Measurements from ENCODE around the gene F12. TPM values are rescaled to one million over a fixed set of nuclear protein-coding genes. Genes with fewer than 3 reads are reported as not detected.

F12 gene
- total RNA-seq, 1 donor from 2014 or later = not detected

DNA sequence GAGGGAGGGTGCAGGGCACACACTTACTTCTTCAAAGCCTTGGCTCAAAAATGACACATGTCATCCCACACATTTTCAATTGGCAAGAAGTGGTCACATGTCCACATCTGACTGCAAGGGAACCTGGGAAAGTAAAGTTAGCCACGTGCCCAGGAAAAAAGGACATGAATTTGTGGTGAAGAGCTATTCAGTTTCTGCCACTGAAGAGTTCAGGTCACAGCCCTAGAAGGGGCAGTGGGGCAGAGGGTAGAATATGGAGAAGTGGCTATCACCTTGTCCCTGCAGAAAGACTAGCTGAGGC is 53.5 kb downstream of the F12 start:
- Histone ChIP-seq H3K36me3 (no peaks in the 10 kb centered on the region), H3K27ac (replicated peaks) (no peak overlapping the region), H3K9me3 (replicated peaks) (no peaks in the 10 kb centered on the region), H3K4me1 (peaks cover 35% of the 10 kb centered on the region), H3K27me3 (ENCODE audit: low read depth) (peaks cover 11% of the 10 kb centered on the region), H3K4me3 (no peak overlapping the region)
- TF ChIP-seq, protein P1, sequence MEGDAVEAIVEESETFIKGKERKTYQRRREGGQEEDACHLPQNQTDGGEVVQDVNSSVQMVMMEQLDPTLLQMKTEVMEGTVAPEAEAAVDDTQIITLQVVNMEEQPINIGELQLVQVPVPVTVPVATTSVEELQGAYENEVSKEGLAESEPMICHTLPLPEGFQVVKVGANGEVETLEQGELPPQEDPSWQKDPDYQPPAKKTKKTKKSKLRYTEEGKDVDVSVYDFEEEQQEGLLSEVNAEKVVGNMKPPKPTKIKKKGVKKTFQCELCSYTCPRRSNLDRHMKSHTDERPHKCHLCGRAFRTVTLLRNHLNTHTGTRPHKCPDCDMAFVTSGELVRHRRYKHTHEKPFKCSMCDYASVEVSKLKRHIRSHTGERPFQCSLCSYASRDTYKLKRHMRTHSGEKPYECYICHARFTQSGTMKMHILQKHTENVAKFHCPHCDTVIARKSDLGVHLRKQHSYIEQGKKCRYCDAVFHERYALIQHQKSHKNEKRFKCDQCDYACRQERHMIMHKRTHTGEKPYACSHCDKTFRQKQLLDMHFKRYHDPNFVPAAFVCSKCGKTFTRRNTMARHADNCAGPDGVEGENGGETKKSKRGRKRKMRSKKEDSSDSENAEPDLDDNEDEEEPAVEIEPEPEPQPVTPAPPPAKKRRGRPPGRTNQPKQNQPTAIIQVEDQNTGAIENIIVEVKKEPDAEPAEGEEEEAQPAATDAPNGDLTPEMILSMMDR (IDR thresholded peaks at IDR 0.05; ENCODE audit: borderline replicate concordance) = no peak
- intact Hi-C loops (cut with micrococcal nuclease) = no loop called here
- DNase-seq = no peak

- Histone ChIP-seq H3K4me1 (peaks cover 40% of the 10 kb centered on the region), H3K9me3 (replicated peaks) (no peaks in the 10 kb centered on the region), H3K27ac (replicated peaks) (no peak overlapping the region), H3K36me3 (no peaks in the 10 kb centered on the region), H3K27me3 (ENCODE audit: low read depth) (peaks cover 11% of the 10 kb centered on the region), H3K4me3 (no peak overlapping the region)
- DNase-seq = no peak
- intact Hi-C loops (cut with micrococcal nuclease) = no loop called here
- TF ChIP-seq, protein P1 (IDR thresholded peaks at IDR 0.05; ENCODE audit: borderline replicate concordance) = no peak
Observed at GRCh38 chr5:177355162-177355867, 54.0 kb downstream of the F12 start.

DNA sequence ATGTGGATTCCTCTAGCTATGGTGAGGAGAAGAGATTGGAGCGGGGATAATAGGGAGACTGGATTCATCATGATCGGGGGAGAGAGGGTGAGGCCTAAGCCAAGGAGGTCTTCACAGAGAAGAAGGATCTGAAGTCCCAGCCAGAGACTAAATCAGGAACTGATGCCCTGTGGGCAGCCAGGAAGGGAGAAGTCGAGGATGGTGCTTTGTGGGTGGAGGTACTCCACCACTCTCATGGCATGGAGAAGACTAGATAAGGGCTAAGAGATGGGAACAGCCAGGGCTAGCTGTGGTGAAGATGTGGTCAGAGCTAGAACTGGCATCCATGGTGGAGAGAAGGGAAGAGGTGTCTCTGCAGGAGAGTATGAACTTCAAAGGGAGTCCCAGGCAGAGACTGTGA is 54.7 kb downstream of the F12 start:
- peaks cover 11% of the 10 kb centered on the region for H3K27me3 ChIP-seq (ENCODE audit: low read depth)
- peaks cover 43% of the 10 kb centered on the region for H3K4me1 ChIP-seq
- intact Hi-C loops (cut with micrococcal nuclease) = no loop called here
- TF ChIP-seq, protein P1 (IDR thresholded peaks at IDR 0.05; ENCODE audit: borderline replicate concordance) = no peak
- no peaks in the 10 kb centered on the region for H3K9me3 ChIP-seq (replicated peaks)
- H3K4me3 ChIP-seq = no peak overlapping the region
- peaks cover 2% of the 10 kb centered on the region for H3K36me3 ChIP-seq
- DNase-seq = no peak
- no peak overlapping the region for H3K27ac ChIP-seq (replicated peaks)

GRCh38 chr5:177354256-177354655 is 55.1 kb downstream of the F12 start:
- H3K4me3 ChIP-seq = no peak overlapping the region
- peaks cover 11% of the 10 kb centered on the region for H3K27me3 ChIP-seq (ENCODE audit: low read depth)
- TF ChIP-seq, protein P1 (IDR thresholded peaks at IDR 0.05; ENCODE audit: borderline replicate concordance) = no peak
- peaks cover 6% of the 10 kb centered on the region for H3K36me3 ChIP-seq
- no peak for DNase-seq
- H3K27ac ChIP-seq (replicated peaks) = no peak overlapping the region
- H3K4me1 ChIP-seq = peaks cover 43% of the 10 kb centered on the region
- H3K9me3 ChIP-seq (replicated peaks) = no peaks in the 10 kb centered on the region
- intact Hi-C loops (cut with micrococcal nuclease) = no loop called here

- Histone ChIP-seq H3K36me3 (peaks cover 12% of the 10 kb centered on the region), H3K27me3 (ENCODE audit: low read depth) (peaks cover 4% of the 10 kb centered on the region), H3K27ac (replicated peaks) (no peak overlapping the region), H3K4me3 (no peak overlapping the region), H3K9me3 (replicated peaks) (no peaks in the 10 kb centered on the region), H3K4me1 (peaks cover 40% of the 10 kb centered on the region)
- TF ChIP-seq, protein P1 (IDR thresholded peaks at IDR 0.05; ENCODE audit: borderline replicate concordance) = no peak
- intact Hi-C loops (cut with micrococcal nuclease) = no loop called here
- no peak for DNase-seq
Observed at GRCh38 chr5:177353093-177353492, 56.3 kb downstream of the F12 start.

Other genes starting within 250 kb of the F12 start
- 25.3 TPM for gene RAB24, start 105.8 kb downstream of the F12 start, total RNA-seq
- 40.0 TPM for gene PRELID1, start 105.8 kb downstream of the F12 start, total RNA-seq
- gene MXD3, start 97.7 kb downstream of the F12 start, total RNA-seq = 2.3 TPM
- 60.0 TPM for gene LMAN2, start 57.9 kb downstream of the F12 start, total RNA-seq
- gene RGS14, start 51.6 kb downstream of the F12 start, total RNA-seq = 4.6 TPM
- gene SLC34A1, start 25.1 kb downstream of the F12 start, total RNA-seq = not detected
- gene PFN3, start 8.9 kb downstream of the F12 start, total RNA-seq = not detected
- gene GRK6, start 17.1 kb upstream of the F12 start, total RNA-seq = 15.6 TPM
- gene PRR7, start 37.2 kb upstream of the F12 start, total RNA-seq = 2.1 TPM
- gene DBN1, start 64.1 kb upstream of the F12 start, total RNA-seq = 21.8 TPM
- 54.4 TPM for gene PDLIM7, start 88.0 kb upstream of the F12 start, total RNA-seq
- gene DOK3, start 100.3 kb upstream of the F12 start, total RNA-seq = 3.3 TPM
- gene DDX41, start 107.4 kb upstream of the F12 start, total RNA-seq = 29.7 TPM
- gene FAM193B, start 145.0 kb upstream of the F12 start, total RNA-seq = 21.5 TPM
- 68.7 TPM for gene TMED9, start 182.6 kb upstream of the F12 start, total RNA-seq
- 17.2 TPM for gene B4GALT7, start 190.6 kb upstream of the F12 start, total RNA-seq

Data from left ventricle myocardium inferior (tissue), 1 donor.